Psoas muscle (tissue), 8 donors: Measurements from ENCODE around the gene FST. TPM values are rescaled to one million over a fixed set of nuclear protein-coding genes. Genes with fewer than 3 reads are reported as not detected.

Source experiments
- ATAC-seq, 4 donors: fragments of 200-7000 bp; cut with Tn5 transposase; one replicate each; pipeline ENCODE4 v1.9.1; 2020; ENCODE audit warnings: moderate library complexity in 3 of 4, mild to moderate bottlenecking in 2 of 4
- DNase-seq, 2 donors: peaks; one replicate each; pipeline ENCODE4 v3.0.0-alpha.2; 2020
- H3K27ac ChIP-seq: fragments of 200-600 bp; one replicate; pipeline ENCODE4 v1.8.0; 2022
- H3K27me3 ChIP-seq, 3 donors: fragments of 200-600 bp in 1 of 3; one replicate each; pipeline versions ENCODE4 v1.6.1 to v1.8.0; 2013 to 2022; ENCODE audit warnings: low read length in 2 of 3, mild to moderate bottlenecking in 2 of 3, moderate library complexity in 1 of 3; ENCODE audit not compliant: insufficient read depth in 3 of 3
- H3K36me3 ChIP-seq, 2 donors: fragments of 200-600 bp in 1 of 2; one replicate each; pipeline versions ENCODE4 v1.6.1 to v1.8.0; 2013 to 2022; ENCODE audit warnings: low read depth in 1 of 2, mild to moderate bottlenecking in 1 of 2, moderate library complexity in 1 of 2; ENCODE audit not compliant: insufficient read depth in 1 of 2
- H3K4me1 ChIP-seq: fragments of 200-600 bp; one replicate; pipeline ENCODE4 v1.8.0; 2022
- H3K4me3 ChIP-seq: fragments of 200-600 bp; one replicate; pipeline ENCODE4 v1.8.0; 2022; ENCODE audit warnings: mild to moderate bottlenecking
- H3K9me3 ChIP-seq: fragments of 200-600 bp; one replicate; pipeline ENCODE4 v1.8.0; 2022
- CTCF ChIP-seq: fragments of 200-600 bp; IDR thresholded peaks from one replicate; pipeline ENCODE4 v1.8.0; 2022; ENCODE audit warnings: antibody characterized with exemption
- WGBS, 3 donors: extraction: QIAGEN DNeasy Blood & Tissue Kit; methylation state at CpG; one replicate each; pipeline versions ENCODE4 v1.1.6 to v1.1.7; 2013; 5-methylcytosine and 5-hydroxymethylcytosine counted together
- intact Hi-C, 2 donors: fragments of 100-400 bp; cut with DNase I; formaldehyde crosslinking; loops; one replicate each; pipeline versions ENCODE4 v1.11.0 to v1.14.2; 2022
- polyA plus RNA-seq, 3 donors: library from polyadenylated mRNA; stranded (reverse); fragments of 200-250 nt; gene quantifications; one replicate each; pipeline ENCODE4 v1.2.3, GENCODE V29; 2013
- total RNA-seq, 4 donors: library from RNA; stranded (reverse); fragmentation: NEBNext Ultra II Directional in 2 of 4; extraction: Animal tissue kit (Norgen Biotek cat#: 25700) in 2 of 4; gene quantifications; one replicate each; pipeline versions ENCODE4 v1.2.1 to v1.2.4, GENCODE V29; 2021 to 2023
- donor health status: healthy with polysubstance abuse.
- donor health status: DM: no; HTN: no; CAD: no; lungs with moderate emphysema.
- donor health status: Bipolar disorder and iron deficiency.
- donor health status: healthy.
- donor health status: DM: yes; HTN: yes; CAD: no.
- donor health status: DM: no; HTN: no; CAD: no.
- donor health status: DM: no; HTN: no; CAD: no.
- donor health status: DM: yes; HTN: yes; CAD: no.

The FST gene
- total and polyA plus RNA-seq, 7 donors, result 0.94 to 29.3 (median 1.8) TPM

DNA sequence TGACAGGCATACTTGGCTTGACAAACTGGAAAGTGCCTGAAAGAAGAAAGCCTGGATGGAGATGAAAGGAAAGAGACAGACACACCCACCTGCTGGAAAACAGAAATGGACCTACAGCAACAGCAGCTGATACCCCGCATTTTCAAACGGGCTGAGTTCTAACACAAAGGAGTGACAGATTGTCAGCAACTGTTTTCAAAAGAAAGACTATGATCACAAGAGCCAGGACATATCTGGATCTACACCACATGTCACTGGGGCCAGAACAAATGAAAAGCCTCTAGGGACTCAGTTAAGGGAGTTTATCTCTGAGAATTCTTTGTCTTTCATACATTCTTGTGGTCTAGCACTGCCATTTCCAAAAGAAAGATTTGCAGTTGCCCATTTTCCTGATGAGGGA lies 24.1 kb upstream of the FST start:
- H3K36me3 ChIP-seq, result no peaks in the 10 kb centered on the region
- no peaks in the 10 kb centered on the region for H3K4me1 ChIP-seq
- intact Hi-C loops, result no loop called here
- DNase-seq (no peak), ATAC-seq (no peak)
- no peak for TF ChIP-seq CTCF
- no peaks in the 10 kb centered on the region for H3K9me3 ChIP-seq
- no peaks in the 10 kb centered on the region for H3K27me3 ChIP-seq
- no peak overlapping the region for H3K4me3 ChIP-seq
- WGBS, 3 donors, result 21 to 39% (median 23%) methylated on average over 2 of the region's 2 CpGs
- H3K27ac ChIP-seq, result no peak overlapping the region

DNA sequence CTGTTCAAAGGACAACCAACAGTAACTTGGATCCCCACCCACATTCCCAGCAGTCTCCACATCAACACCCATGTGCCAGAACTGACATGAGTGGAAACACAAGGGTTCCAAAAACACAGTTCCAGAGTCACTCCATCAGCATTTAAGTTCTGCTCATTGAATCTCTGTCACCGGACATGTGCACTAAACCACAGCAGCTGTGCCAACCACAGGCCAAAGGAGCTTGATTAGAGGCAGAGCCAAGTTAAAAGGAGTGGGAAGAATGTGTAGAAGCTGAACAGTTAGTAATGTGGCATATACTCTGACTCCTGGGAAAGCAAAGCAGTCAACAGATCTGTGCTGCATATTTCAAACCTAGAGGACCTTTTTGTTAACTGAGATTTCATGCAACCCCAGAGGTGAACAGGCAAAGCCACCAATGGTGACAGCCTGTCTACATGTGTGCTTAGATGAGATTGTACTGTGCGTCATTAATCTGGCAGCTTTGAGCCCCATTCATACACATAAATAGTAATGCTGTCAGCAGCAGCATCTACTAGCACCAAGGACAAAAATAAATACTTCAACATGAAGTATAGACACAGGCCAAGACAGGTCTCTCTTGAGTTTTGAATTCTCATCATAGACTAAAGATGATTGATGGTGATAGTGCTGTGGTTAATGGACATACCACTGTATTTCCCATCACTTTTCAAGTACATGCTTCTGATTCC lies 16.4 kb upstream of the FST start:
- no peaks in the 10 kb centered on the region for H3K9me3 ChIP-seq
- ATAC-seq, result peak in 3 of 4 donors; percentile 49 to 93 (median 76)
- intact Hi-C loops, result no loop called here

GRCh38 chr5:53464722-53465121 lies 15.7 kb upstream of the FST start:
- Histone ChIP-seq H3K4me1 (no peaks in the 10 kb centered on the region), H3K9me3 (no peaks in the 10 kb centered on the region), H3K4me3 (no peak overlapping the region), H3K27me3 (no peaks in the 10 kb centered on the region), H3K36me3 (no peaks in the 10 kb centered on the region), H3K27ac (no peak overlapping the region)
- ATAC-seq (no peak), DNase-seq (no peak)
- WGBS, 3 donors, result 60 to 71% (median 69%) methylated on average over 3 of the region's 3 CpGs
- intact Hi-C loops, result no loop called here
- no peak for TF ChIP-seq CTCF

More for the DNA sequence above, 16.4 kb upstream of the FST start:
- DNase-seq, result no peak
- Histone ChIP-seq H3K4me3 (no peak overlapping the region), H3K27ac (no peak overlapping the region), H3K36me3 (no peaks in the 10 kb centered on the region), H3K4me1 (no peaks in the 10 kb centered on the region), H3K27me3 (no peaks in the 10 kb centered on the region)
- no peak for TF ChIP-seq CTCF
- WGBS, 3 donors, result 38 to 41% (median 39%) methylated on average over 2 of the region's 2 CpGs

DNA sequence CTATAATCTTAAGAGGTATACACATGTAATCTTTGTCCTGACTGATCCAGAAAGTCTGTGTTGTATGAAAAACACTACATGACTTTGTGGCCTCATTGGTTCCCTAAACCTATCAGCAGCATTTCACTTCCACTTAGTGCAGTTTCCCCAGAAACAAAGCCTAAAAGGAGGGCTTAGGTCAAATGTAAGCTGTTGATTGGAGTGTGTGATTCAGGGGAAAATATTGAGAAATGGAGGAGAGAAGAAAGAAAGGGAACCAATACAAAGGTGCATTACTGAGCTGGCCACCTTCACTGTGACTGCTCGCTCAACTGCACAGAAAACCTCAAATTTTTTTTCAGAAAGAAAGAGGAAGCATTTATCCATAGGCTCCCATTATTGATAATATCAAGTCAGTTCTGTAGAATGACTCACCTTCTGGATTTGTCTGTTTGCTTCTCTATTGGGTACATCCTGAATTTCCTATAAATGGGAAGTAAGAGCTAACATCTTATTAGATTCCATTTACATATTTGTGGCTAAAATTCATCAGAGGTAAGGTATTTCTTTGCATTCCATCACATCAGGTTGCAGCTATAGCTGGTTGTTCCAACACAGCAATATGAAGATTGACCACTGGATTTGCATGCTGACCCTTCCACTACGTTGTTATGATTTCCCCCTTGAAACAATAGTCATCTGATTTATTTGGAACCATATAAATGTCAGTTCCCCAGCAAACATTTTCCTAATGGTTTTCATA lies 10.3 kb upstream of the FST start:
- Histone ChIP-seq H3K4me1 (no peaks in the 10 kb centered on the region), H3K4me3 (no peak overlapping the region), H3K36me3 (no peaks in the 10 kb centered on the region), H3K9me3 (no peaks in the 10 kb centered on the region), H3K27me3 (no peaks in the 10 kb centered on the region), H3K27ac (no peak overlapping the region)
- ATAC-seq, result no peak
- 69 to 80% (median 70%) methylated on average over 2 of the region's 2 CpGs for WGBS, 3 donors
- DNase-seq, result no peak
- no peak for TF ChIP-seq CTCF
- intact Hi-C loops, result loop anchor here in 1 of 2 donors (10.0 kb wide), 1 partner anchor 405 kb away; no protein-coding TSS in a partner anchor
